Brain microvascular endothelial cell (primary cell): Measurements from ENCODE around the gene FNTB.
A peak's percentile ranks its signal among the peaks of the same experiment; 100 is the strongest.

Source experiments
- DNase-seq: peaks from one replicate; pipeline ENCODE4 v3.0.0-alpha.2; 2020
- H3K27ac ChIP-seq: fragments of 250-450 bp; sonication (Bioruptor Pico); 2 replicates; pipeline ENCODE4 v1.5.1; 2020; ENCODE audit warnings: mild to moderate bottlenecking, moderate library complexity
- H3K27me3 ChIP-seq: fragments of 250-450 bp; sonication (Bioruptor Pico); replicated peaks from 2 replicates; pipeline ENCODE4 v1.5.1; 2020; ENCODE audit warnings: mild to moderate bottlenecking
- H3K36me3 ChIP-seq: fragments of 250-450 bp; sonication (Bioruptor Pico); replicated peaks from 2 replicates; pipeline ENCODE4 v1.5.1; 2020; ENCODE audit warnings: mild to moderate bottlenecking
- H3K4me3 ChIP-seq: 2 replicates; pipeline ENCODE4 v1.5.1; 2011; ENCODE audit warnings: low read depth, mild to moderate bottlenecking, control low read depth, low read length, moderate library complexity
- CTCF ChIP-seq: IDR thresholded peaks from 2 replicates; pipeline ENCODE4 v1.5.1; 2011; ENCODE audit warnings: low read depth, mild to moderate bottlenecking, moderate library complexity, low read length, control low read depth, inconsistent platforms; ENCODE audit errors: missing control alignments
- in situ Hi-C: cut with HindIII; loops from 2 replicates; pipeline ENCODE4 v1.10.0; 2017; ENCODE audit warnings: low sequenced_read_pairs, low pct_ligation_motif_present

The FNTB gene

GRCh38 chr14:64960762-64961276, 25.9 kb upstream of the FNTB start:
- Histone ChIP-seq H3K4me3 (no peak overlapping the region), H3K27me3 (no peaks in the 10 kb centered on the region), H3K36me3 (no peaks in the 10 kb centered on the region), H3K27ac (no peak overlapping the region)
- DNase-seq: no peak
- TF ChIP-seq CTCF: peak; percentile 30
- in situ Hi-C loops: no loop called here

GRCh38 chr14:64963611-64964010, 23.1 kb upstream of the FNTB start:
- DNase-seq: no peak
- TF ChIP-seq CTCF: peak; percentile 19
- in situ Hi-C loops: no loop called here

GRCh38 chr14:64965356-64966000, 21.2 kb upstream of the FNTB start:
- Histone ChIP-seq H3K27me3 (no peaks in the 10 kb centered on the region), H3K36me3 (no peaks in the 10 kb centered on the region), H3K4me3 (no peak overlapping the region), H3K27ac (no peak overlapping the region)
- no peak for TF ChIP-seq CTCF
- no peak for DNase-seq
- in situ Hi-C loops: no loop called here

More at GRCh38 chr14:64963611-64964010, 23.1 kb upstream of the FNTB start:
- Histone ChIP-seq H3K27ac (no peak overlapping the region), H3K27me3 (no peaks in the 10 kb centered on the region), H3K4me3 (no peak overlapping the region), H3K36me3 (no peaks in the 10 kb centered on the region)

GRCh38 chr14:64966976-64967375, 19.7 kb upstream of the FNTB start:
- TF ChIP-seq CTCF: no peak
- in situ Hi-C loops: no loop called here
- Histone ChIP-seq H3K4me3 (no peak overlapping the region), H3K36me3 (no peaks in the 10 kb centered on the region), H3K27ac (no peak overlapping the region), H3K27me3 (no peaks in the 10 kb centered on the region)
- no peak for DNase-seq

GRCh38 chr14:64968167-64968566, 18.5 kb upstream of the FNTB start:
- no peak overlapping the region for H3K4me3 ChIP-seq
- no peaks in the 10 kb centered on the region for H3K36me3 ChIP-seq
- H3K27ac ChIP-seq: no peak overlapping the region
- no peak for TF ChIP-seq CTCF
- H3K27me3 ChIP-seq: no peaks in the 10 kb centered on the region
- in situ Hi-C loops: no loop called here
- no peak for DNase-seq

- H3K27me3 ChIP-seq: no peaks in the 10 kb centered on the region
- no peak overlapping the region for H3K27ac ChIP-seq
- no peak overlapping the region for H3K4me3 ChIP-seq
- no peaks in the 10 kb centered on the region for H3K36me3 ChIP-seq
- DNase-seq: no peak
- in situ Hi-C loops: no loop called here
- TF ChIP-seq CTCF: no peak
Measured at GRCh38 chr14:64968651-64969050, 18.0 kb upstream of the FNTB start.
